ENCODE measurements around the gene ORMDL3. TPM values are rescaled to one million over a fixed set of nuclear protein-coding genes. Genes with fewer than 3 reads are reported as not detected.

The ORMDL3 gene
- total RNA-seq, 1 experiment from 2014 or later, result 58.6 TPM

- Histone ChIP-seq H3T11ph (ENCODE audit: low read length) (no peak overlapping the region), H3K9ac (ENCODE audit: extremely low read depth, insufficient read length, low read length) (no peak overlapping the region), H3K27me3 (ENCODE audit: insufficient read depth, low read length) (no peaks in the 10 kb centered on the region), H2BK15ac (ENCODE audit: low read depth, low read length) (no peak overlapping the region), H3K27ac (ENCODE audit: insufficient read length, low read depth, low read length) (no peak overlapping the region), H2AK5ac (ENCODE audit: insufficient read length, low read length) (no peak overlapping the region), H4K5ac (ENCODE audit: insufficient read length, low read depth, low read length) (no peak overlapping the region), H3K56ac (ENCODE audit: insufficient read length, low read depth, low read length) (no peak overlapping the region), H2BK12ac (ENCODE audit: insufficient read length, low read depth, low read length) (no peak overlapping the region), H2BK20ac (ENCODE audit: low read depth, low read length, poor library complexity, severe bottlenecking) (no peak overlapping the region), H3K23ac (ENCODE audit: insufficient read length, low read depth, low read length) (no peak overlapping the region), H4K91ac (ENCODE audit: insufficient read length, low read depth, low read length) (no peak overlapping the region), H3K9me3 (ENCODE audit: control insufficient read depth, low read depth, low read length) (no peaks in the 10 kb centered on the region), H2BK120ac (ENCODE audit: low read depth, low read length, poor library complexity, severe bottlenecking) (no peak overlapping the region), H4K20me1 (ENCODE audit: control insufficient read depth, insufficient read depth, insufficient read length) (no peaks in the 10 kb centered on the region), H3K14ac (ENCODE audit: insufficient read depth, low read length) (no peak overlapping the region), H2AFZ (ENCODE audit: low read length) (no peak overlapping the region), H3K18ac (ENCODE audit: insufficient read length, low read depth, low read length) (no peak overlapping the region), H3K4me1 (ENCODE audit: insufficient read depth, low read length) (peaks cover 5% of the 10 kb centered on the region; the same call in 1 of the 2 replicates), H3K4ac (ENCODE audit: low read depth, low read length) (no peak overlapping the region), H3K23me2 (ENCODE audit: insufficient read length, low read depth, low read length, poor library complexity, severe bottlenecking) (peaks cover 15% of the 10 kb centered on the region), H3K79me2 (ENCODE audit: insufficient read depth, low read length) (peaks cover 13% of the 10 kb centered on the region; the same call in 1 of the 2 replicates), H3K4me2 (ENCODE audit: insufficient read depth, insufficient read length, low read length) (no peak overlapping the region), H3K79me1 (ENCODE audit: insufficient read depth, low read depth, low read length, poor library complexity, severe bottlenecking) (peaks cover 13% of the 10 kb centered on the region), H4K8ac (replicated peaks; ENCODE audit: insufficient read length, low read depth, low read length) (no peak overlapping the region), H2BK5ac (ENCODE audit: insufficient read length, low read length) (no peak overlapping the region)
- no peak for TF ChIP-seq CTCF (conservative IDR thresholded peaks at IDR 0.05)
- H3K36me3 Mint-ChIP-seq (ENCODE audit: insufficient read depth in 1 of 3, low read depth in 3 of 3), result peaks cover 17 to 34% (median 32%) of the 10 kb centered on the region in 3 experiments
- DNase-seq, result no peak
- H3K4me1 Mint-ChIP-seq, result peaks cover 34 to 39% of the 10 kb centered on the region in 2 experiments
- H3K27ac Mint-ChIP-seq, result peak overlapping the region in 2 of 3 experiments; percentile 73 to 95; a peak in 4 of 7 replicates
- H3K9me3 Mint-ChIP-seq, result no peaks in the 10 kb centered on the region; a peak in 1 of 5 replicates
- H3K4me3 Mint-ChIP-seq, result peak overlapping the region in 1 of 2 experiments; percentile 44; a peak in 1 of 5 replicates
- no peaks in the 10 kb centered on the region for H3K27me3 Mint-ChIP-seq (ENCODE audit: low read depth)
- no CpG with 5 or more reads among the region's 3 CpGs for WGBS (ENCODE audit: extremely low coverage, insufficient read length, low lambda C conversion rate)
These were observed 2.7 kb downstream of the ORMDL3 start for GRCh38 chr17:39924691-39925055.

All from H9 (cell line).